Measurements from ENCODE around the gene COX7A2L.

Gene COX7A2L

GRCh38 chr2:42321452-42322064 lies 39.5 kb downstream of the COX7A2L start:
- in situ Hi-C loops (cut with MboI; ENCODE audit: low sequenced_read_pairs): no loop called here

- in situ Hi-C loops (cut with MboI; ENCODE audit: low sequenced_read_pairs): no loop called here
These were observed 41.8 kb downstream of the COX7A2L start for GRCh38 chr2:42319265-42319664.

GRCh38 chr2:42317945-42318344 lies 43.1 kb downstream of the COX7A2L start:
- in situ Hi-C loops (cut with MboI; ENCODE audit: low sequenced_read_pairs): no loop called here

GRCh38 chr2:42317486-42317885 lies 43.5 kb downstream of the COX7A2L start:
- in situ Hi-C loops (cut with MboI; ENCODE audit: low sequenced_read_pairs): no loop called here

GRCh38 chr2:42316910-42317309 lies 44.1 kb downstream of the COX7A2L start:
- in situ Hi-C loops (cut with MboI; ENCODE audit: low sequenced_read_pairs): no loop called here

GRCh38 chr2:42315844-42316470 lies 45.1 kb downstream of the COX7A2L start:
- in situ Hi-C loops (cut with MboI; ENCODE audit: low sequenced_read_pairs): no loop called here

GRCh38 chr2:42314892-42315468 lies 46.0 kb downstream of the COX7A2L start:
- in situ Hi-C loops (cut with MboI; ENCODE audit: low sequenced_read_pairs): no loop called here

GRCh38 chr2:42312106-42312505 lies 48.9 kb downstream of the COX7A2L start:
- in situ Hi-C loops (cut with MboI; ENCODE audit: low sequenced_read_pairs): no loop called here

GRCh38 chr2:42310007-42310515 lies 51.0 kb downstream of the COX7A2L start:
- in situ Hi-C loops (cut with MboI; ENCODE audit: low sequenced_read_pairs): no loop called here

- in situ Hi-C loops (cut with MboI; ENCODE audit: low sequenced_read_pairs): no loop called here
These were observed 51.7 kb downstream of the COX7A2L start for GRCh38 chr2:42309366-42309765.

GRCh38 chr2:42307180-42307579 lies 53.8 kb downstream of the COX7A2L start:
- in situ Hi-C loops (cut with MboI; ENCODE audit: low sequenced_read_pairs): no loop called here

GRCh38 chr2:42304059-42304713 lies 56.8 kb downstream of the COX7A2L start:
- in situ Hi-C loops (cut with MboI; ENCODE audit: low sequenced_read_pairs): no loop called here

GRCh38 chr2:42303252-42303651 lies 57.8 kb downstream of the COX7A2L start:
- in situ Hi-C loops (cut with MboI; ENCODE audit: low sequenced_read_pairs): no loop called here

- in situ Hi-C loops (cut with MboI; ENCODE audit: low sequenced_read_pairs): no loop called here
These were observed 60.5 kb downstream of the COX7A2L start for GRCh38 chr2:42300527-42300926.

Measured in HL-60/S4 (cell line).